HG03571 (cell line): ENCODE data around the gene TUFM.
"Not testable (repeated sequence)": the region's sequence is repeated elsewhere in the genome, so short reads cannot be mapped to it uniquely, and the experiment has no call there.

Source experiments
- ATAC-seq: cut with Tn5 transposase; IDR thresholded peaks from one replicate; pipeline ENCODE4 v1.9.1; 2021; ENCODE audit not compliant: unreplicated experiment

The TUFM gene

DNA sequence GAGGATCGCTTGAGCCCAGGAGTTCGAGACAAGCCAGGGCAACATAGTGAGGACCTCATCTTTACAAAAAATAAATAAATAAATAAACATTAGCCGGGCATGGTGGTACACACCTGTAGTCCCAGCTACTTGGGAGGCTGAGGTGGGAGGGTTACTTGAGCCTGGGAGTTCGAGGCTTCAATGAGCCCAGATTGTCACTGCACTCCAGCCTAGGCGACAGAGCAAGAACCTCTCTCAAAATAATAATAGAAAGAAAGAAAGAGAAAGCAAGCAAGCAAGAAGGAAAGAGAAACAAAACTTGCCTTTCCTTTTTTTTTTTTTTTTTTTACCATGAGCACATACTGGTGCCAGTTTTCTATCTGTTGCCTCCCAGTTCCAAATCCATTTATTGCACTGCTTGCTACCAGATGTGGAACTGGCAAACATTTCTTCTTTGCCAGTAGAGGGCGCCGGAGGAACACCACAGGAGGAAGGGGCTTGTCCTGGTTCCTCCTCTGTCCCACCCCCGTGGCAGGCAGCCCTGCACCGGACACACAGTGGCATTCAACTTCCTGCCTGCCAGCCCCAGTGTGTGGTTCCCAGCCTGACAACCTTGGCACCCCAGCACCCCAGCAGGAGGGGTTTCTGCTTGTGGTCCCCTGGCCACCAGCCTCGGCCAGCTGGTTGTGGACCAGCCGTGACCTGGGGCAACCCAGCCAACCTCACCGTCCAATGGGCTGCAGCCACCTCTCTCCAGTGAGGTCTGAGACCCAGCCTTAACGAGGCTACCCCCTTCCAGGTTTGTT is 43.7 kb downstream of the TUFM start:
- not testable (repeated sequence) for ATAC-seq
